NCI-H1694 (cell line): ENCODE measurements around the gene ACO2.
A peak's percentile ranks its signal among the peaks of the same experiment; 100 is the strongest.
"Not testable (repeated sequence)": the region's sequence is repeated elsewhere in the genome, so short reads cannot be mapped to it uniquely, and the experiment has no call there.

Experiments used
- DNase-seq: peaks from one replicate; lab custom pipeline; 2025; lab: John Stamatoyannopoulos, UW

Gene ACO2

DNA sequence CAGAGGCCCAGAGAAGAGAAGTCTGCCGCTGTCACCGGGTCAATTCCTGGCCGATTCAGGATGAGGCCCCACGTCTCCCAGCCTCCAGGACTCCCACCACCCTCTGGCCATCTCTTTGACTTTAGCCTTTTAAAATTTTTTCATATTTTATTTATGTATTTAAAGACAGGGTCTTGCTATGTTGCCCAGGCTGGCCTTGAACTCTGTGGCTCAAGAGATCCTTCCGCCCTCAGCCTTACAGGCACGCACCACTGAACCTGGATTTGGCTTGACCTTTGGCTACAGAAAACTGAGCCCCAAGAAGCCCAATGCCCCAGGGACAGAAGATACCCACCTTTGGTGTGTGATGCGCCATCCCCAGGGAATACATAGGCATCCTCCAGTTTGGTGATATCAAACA is 71.4 kb downstream of the ACO2 start:
- DNase-seq, result no peak

DNA sequence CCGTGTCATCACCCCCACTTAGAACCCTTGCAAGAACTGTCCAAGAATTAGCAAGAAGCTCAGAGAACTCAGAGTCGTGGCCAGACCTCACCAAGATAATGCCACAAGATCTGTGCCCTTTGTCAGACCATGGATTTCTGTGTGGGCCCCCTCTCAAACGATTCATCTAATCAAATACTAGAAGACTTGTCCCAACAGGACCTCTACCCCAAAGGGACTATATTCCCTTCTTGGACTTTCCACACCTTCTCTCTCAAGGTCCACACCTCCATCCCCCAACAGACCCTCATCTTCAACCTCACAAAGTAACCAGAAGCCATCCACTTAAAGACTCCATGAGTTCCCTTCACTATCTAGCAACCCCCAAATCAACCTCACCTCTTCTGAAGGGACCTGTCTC is 72.6 kb downstream of the ACO2 start:
- no peak for DNase-seq

DNA sequence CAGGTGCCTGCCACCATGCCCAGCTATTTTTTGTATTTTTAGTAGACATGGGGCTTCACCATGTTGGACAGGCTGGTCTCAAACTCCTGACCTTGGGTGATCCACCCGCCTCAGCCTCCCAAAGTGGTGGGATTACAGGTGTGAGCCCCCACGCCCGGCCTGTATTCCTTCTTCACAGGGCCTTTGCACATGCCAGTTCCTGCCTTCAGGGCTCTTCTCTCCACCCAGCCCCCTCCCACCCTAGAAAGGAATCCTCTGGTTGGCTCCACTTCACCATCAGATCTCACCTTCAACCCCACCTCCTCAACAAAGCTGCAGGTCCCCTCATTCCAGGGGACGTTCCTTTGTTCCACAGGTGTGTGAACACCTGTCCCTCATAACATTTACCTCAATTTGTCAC is 73.3 kb downstream of the ACO2 start:
- no peak for DNase-seq

DNA sequence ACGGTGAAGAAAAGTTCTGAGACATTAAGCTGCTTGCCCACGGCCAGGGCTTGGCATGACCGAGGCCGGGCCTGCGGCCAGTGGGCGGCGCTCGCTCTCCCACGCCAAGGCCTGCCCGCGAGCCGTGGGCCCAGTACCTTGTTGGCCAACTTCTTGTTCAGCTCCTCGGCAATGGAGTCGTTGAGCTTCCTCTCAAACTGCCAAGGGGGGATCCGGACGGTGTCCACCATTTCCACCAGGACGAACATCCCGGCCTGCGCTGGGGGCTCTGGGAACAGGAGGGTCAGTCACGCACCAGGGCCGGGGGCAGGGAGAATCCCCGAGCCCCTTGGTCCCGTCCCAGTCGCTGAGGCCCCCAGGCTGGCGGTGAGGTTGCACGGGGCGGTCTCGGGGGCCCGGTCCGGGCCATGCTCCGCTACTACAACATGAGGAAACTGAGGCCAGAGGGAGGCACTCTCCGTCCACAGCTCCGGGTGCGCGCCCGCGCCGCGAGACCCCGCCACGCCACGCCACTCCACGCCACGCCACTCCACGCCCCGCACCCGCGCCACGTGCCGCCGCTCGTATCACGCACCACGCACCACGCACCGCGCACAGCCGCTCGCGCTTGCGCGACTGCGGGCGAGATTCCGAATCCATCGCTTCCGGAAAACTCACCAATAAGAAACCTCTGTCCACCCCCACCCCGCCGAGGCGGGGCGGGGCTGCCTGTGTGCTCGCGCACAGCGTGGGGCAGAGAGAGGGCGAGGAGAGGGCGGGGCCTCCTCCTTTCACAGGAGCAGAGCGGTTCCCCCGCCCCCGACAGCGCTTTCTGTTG is 75.1 kb downstream of the ACO2 start, which contains the start of gene POLR3H:
TSS of gene POLR3H (minus strand) at position 617 of the 817 bp plus-strand sequence. CDS start at position 248, 369 bp downstream.
- peak; percentile 99 for DNase-seq

DNA sequence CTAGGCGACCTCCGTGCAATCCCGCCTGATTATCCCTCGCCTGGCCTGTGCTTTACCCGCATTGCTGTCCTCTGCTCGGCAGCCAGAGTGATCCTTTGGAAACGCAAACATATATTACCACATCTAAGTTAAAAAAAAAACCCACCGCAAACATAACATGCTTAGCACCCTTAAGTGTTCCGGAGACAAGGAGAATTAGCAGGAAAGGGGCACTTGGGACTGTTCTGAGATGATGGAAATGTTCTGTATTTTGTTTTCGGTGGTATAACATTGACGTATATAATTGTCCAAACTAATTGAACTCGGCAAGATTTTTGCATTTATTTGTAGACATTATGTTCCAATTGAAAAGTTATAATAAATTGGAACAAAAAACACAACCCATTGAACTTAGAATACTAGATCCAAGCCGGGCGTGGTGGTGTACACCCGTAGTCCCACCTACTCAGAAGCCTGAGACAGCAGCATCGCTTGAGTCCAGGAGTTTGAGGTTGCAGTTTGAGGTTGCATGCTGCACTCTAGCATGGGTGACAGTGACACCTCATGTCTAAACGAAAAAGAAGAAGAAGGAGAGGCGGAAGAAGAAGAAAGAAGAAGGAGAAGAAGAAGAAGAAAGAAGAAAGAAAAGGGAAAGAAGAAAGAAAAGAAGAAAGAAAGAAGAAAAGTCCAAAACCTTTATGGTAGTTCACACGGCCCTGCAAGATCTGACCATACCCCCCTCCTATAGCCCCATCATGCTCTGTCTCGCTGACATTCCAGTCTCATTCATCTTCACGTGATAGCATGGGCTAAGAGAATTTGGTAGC is 76.0 kb downstream of the ACO2 start:
- no peak for DNase-seq

DNA sequence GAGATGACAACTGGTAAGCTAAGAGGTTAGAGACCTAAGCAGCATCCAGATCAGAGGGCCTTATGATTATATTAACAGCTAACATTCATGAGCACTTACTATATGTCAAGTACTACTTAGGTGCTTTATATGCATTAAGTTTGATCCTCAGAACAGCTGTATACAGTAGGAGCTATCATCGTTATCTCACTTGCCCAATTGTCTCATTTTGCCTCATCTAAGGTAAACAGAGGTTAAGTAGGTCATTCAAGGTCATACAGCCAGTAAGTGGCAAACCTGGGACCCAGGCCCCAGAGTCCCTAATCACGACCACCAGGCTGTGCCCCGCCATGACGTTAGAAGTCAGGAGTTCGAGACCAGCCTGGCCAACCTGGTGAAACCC is 79.9 kb downstream of the ACO2 start:
- DNase-seq, result no peak

DNA sequence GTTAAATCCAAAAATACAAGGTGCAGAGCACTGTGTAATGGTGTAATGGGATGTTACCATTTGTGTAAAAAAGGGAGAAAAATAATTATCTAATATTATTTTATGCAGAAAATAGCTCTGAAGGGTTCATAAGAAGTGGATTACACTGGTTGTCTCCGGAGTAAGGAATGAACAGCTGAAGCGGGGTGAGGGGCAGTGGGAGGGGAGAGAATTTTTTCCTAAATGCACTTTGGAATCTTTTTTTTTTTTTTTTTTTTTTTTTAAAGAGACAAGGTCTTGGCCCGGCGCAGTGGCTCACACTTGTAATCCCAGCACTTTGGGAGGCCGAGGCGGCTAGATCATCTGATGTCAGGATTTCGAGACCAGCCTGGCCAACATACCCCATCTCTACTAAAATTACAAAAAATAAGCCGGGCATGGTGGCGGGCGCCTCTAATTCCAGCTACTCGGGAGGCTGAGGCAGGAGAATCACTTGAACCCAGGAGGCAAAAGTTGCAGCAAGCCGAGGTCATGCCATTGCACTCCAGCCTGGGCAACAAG is 82.1 kb downstream of the ACO2 start:
- DNase-seq, result no peak

DNA sequence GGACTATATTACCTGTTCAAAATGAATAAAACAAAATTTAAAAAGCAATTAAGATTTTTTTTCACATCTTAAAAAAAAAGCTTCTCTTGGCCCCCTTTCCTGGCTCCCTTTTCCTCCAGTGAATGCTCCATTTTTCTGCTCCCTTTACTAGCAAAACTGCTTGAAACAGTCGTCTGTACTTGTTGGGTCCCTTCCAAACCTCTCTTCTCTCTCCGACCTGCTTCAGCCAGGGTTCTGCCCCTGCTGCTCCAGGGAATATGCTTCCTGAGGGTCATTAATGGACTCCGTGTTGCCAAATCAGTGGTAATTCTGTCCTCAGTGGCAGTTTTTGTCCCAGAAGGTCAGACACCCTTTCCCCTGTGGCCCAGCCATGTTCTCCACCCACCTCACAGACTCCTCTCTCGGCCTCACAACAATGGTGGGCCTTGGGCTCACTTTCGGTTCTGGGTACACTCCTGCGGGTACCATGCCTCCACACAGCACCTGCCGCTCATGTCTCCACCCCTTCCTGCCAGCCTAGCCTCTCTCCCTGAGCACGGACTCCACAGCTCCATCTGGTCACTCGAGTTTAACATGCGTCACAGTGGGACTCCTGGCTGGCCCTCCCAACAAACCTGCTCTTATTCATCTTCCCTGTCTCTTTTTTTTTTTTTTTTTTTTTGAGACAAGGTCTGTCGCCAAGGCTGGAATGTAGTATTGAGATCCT is 83.1 kb downstream of the ACO2 start:
- no peak for DNase-seq

DNA sequence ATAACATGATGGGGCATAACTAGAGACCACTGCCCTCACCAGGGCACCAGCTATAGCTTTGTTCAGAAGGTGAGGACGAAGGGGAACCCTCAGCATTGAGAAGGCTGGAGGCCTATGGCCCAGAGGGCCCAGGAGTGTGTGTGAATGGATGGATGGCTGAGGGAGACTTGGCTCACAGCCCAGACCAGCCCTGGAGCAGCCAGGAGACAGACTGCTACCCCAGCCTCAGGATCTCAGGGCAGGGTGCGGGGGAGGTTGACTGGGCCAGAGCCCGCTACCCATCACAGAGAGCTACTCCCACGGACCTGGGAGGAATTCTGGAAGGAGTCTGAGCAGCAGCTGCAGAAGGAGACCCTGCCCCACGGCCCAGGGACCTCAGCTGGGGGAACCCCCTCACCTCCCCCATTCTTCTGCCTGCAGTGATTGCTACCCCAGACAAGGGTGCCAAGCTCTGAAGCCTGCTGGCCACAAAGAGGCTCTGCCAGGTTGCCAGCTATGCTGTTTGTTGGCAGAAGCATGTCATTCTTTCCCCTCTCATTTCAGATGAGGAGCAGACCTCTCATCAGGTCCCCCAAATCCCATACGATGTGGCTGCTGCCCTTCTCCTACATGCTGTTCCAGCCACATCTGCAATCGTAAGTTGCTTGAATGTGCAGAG is 86.5 kb downstream of the ACO2 start:
- DNase-seq, result peak; percentile 75

DNA sequence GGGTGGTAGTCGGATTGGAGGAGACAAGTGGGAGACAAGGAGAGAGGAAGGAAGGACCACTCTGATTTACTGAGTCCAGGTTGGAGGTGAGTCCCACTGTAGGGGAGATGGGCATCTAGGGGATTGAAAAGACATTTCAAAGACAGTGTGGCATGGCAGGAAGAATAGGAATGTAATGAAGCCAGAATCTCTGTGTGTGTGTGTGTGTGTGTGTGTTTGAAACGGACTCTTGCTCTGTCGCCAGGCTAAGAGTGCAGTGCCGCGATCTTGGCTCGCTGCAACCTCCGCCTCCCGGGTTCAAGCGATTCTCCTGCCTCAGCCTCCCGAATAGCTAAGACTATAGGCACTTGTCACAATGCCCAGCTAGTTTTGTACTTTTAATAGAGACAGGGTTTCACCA is 87.6 kb downstream of the ACO2 start:
- DNase-seq, result no peak

DNA sequence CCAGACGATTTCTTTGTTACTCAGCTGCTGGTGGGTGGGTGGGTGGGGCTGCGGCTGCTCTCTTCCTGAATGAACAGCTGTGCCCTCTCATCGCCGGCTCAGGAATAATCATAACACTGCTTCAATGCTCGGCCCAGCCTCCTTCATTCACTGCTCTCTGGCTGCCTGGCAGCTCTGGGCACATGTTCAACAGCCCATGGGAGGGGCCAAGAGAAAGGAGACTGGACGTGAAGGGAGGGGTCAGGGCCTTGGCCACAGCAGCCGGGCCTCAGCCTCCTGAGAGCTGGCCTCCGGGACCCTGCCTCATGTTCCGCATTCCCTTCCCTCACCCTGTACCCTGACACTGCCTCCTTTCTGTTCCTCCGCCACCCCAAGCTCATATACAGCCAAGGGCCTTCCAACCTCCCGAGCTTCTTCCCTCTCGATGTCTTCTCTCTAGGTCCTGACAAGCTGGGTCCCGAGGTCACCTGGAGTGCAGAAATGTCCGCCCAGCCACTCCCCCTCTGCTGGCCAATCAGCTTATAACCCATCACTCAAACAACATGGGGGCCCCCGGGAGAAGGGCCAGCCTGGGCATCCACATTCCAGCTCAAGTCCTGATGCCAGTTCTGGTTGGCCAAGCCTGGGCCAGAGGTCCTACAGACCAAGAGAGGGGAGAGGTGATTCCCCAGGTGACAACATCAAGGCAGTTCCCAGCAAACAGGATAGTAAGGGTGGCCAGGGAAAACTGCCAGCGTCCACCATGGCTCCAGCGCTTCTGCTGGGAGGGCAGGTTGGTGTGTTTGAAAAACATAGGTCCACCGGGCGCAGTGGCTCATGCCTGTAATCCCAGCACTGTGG is 88.7 kb downstream of the ACO2 start:
- DNase-seq, result peak; percentile 88

DNA sequence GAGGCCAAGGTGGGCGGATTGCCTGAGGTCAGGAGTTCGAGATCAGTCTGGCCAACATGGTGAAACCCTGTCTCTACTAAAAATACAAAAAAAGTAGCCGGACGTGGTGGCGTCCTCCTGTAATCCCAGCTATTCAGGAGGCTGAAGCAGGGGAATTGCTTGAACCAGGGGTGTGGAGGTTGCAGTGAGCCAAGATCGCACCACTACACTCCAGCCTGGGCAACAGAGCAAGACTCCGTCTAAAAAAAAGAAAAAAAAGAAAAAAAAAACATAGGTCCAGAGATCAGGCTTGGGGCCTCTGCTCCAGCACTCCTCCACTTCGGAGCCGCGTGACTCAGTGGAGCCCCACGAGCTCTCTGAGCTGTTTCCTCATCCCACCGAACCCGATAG is 89.3 kb downstream of the ACO2 start:
- DNase-seq, result not testable (repeated sequence)

DNA sequence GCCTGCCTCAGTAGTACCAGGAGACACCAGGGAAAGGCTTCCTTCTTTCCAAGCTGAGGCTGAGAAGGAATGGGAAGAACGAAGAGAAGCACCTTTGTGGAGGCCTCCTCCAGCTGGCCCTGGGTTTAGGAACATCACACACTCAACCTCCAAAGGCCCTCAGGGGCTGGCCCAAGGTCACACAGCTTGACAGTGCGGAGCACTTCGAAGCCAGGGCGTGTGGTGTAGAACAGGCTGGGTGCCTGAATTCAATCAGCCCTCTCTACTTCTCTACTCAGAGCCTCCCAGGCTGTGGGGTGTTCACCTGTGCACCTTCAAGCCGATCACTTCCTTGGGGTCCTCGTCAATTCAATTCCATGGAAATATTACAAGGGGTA is 91.2 kb downstream of the ACO2 start:
- no peak for DNase-seq

DNA sequence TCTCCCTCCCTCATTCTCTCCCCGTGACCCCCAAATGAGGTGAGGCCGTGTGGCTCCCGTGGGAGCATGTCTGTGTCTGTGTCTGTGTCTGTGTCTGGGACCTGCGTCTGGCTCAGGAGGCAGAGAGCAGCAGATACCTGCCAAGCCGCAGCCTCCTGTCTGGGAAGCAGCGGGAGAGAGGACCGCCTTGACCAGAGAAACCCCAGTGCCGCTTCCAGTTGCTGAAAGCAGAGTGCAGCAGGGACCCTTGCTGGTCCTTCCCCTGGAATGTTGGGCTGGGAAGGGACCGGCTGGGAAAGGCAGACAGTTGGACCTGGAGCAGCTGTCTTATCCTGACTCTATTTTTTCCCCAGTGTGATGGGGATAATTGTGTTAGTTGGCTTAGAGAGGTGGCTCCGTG is 92.4 kb downstream of the ACO2 start:
- no peak for DNase-seq

DNA sequence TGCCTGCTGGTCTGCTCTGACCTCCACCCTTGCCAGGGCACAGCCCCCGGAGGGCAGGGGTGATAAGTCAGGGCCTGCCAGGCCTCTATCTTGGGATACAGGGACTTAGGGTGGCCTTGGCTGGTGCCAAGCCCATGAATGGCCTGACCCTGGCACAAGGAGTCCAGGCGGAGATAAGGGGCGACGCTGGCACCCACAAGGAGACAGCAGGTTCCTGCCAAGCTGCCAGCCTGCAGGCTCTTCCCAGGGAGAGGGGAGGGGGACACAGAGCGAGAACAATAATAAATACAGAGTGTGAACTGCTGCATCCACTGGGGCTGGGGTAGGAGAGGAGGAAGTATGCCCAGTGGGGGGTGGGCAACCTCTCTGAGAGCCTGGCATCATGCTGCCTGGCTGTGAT is 92.9 kb downstream of the ACO2 start:
- no peak for DNase-seq

DNA sequence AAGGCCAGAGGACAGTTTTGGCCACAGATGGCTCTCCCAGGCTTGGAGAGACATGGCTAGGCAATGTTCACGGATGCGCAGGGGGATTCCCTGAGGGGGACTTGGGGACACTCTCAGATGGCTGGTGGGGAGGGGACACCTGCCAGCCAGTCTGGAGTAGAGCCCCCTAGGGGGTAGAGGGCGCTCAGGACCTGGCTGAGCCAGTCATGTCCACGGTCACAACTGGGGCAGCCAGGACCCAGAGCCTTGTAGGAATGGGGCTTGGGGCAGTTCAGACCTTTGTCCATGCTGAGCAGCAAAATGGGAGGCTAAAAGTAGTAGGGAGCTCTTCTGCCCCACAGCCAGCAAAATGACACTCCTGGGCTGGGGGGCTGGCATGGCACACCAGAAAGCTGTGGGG is 93.5 kb downstream of the ACO2 start:
- DNase-seq, result no peak

DNA sequence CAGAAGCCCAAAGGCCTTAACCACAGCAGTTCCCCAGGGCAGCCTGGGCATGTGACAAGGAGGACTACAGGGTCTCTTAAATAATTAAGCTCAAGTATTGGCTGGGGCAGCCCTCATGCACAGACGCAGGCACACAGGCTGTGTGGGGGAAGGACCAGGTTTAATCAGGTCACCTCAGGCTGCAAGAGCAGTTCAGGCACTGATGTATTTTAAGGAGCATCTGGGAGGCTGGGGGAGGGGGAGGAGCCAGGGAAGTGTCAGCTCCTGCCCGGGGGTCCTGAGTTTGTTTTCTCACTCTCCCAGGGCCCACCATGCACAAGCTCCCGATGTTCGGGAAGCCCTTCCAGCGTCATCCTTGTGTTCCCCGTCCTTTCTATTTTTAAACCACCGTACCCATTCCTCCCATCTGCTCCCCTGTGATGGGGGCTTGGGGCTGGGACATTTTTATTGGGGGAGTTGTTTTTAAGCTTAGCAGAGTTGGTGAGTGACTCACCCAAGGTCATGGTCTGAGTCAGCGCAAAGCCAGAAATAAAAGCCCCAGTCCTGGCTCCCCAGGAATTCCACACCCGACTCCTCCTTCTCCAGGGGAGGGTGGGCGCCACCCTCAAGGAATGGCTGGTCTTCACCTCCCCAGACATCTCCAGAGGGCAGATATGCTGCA is 94.3 kb downstream of the ACO2 start:
- DNase-seq, result peak; percentile 10

DNA sequence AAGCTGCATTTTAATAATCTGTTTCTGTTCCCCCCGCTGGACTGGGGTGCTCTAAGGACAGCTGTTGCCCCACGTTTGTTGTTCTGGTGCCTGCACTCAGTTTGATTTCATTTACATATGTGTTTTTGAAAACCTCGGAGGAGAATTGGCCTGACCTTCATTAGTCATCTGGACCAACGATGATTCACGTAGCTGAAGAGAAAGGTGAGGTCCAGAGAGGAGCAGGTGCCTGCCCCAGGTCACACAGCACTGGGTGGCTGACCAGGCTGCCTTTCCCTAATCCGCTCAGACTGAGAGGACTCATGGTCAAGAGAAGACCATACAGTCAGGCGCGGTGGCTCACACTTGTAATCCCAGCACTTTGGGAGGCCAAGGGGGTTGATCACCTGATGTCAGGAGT is 95.6 kb downstream of the ACO2 start:
- no peak for DNase-seq

DNA sequence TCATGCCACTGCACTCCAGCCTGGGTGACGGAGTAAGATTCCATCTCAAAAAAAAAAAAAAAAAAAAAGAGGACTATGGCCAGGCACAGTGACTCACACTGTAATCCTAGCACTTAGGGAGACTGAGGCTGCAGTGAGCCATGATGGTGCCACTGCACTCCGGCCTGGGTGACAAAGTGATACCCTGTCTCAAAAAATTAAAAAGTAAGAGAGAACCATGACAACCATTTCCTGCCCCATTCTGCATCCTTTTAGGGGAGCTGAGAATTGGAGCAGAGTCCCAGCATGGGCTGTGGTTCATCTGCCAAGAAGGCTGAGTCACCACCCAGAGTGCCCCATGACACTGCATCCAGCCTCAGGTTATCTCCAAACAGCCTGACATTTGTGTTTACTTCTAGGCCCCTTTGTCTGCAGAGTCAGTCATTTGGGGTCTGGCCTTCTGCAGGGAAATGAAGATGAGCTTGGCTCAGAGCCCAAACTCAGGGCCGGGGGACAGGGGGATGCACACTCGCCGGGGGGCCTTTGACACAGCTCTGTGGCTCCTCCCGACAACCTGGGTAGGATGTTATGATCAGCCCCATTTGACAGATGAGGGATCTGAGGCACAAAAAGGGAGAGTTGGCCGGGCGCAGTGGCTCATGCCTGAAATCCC is 96.6 kb downstream of the ACO2 start:
- DNase-seq, result peak; percentile 42

DNA sequence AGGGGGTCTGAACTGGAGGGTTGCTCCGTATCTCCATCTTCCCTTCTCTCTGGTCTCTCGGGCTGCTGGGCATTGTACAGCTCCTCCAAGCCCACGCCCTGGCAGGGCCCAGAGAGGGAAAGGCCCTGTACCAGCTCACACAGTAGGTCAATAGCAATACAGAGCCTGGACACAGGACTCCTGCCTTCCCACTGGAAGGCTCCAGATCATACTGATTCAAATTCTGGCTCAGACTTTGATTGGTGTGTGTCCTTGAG is 98.5 kb downstream of the ACO2 start:
- DNase-seq, result no peak
